GM13977 (cell line): ENCODE results near the gene TIAM1.

Experiments used
- DNase-seq: peaks from one replicate; pipeline ENCODE4 v3.0.0; 2012; ENCODE audit warnings: low spot score
- in situ Hi-C: fragments of 300-500 bp; cut with MboI; formaldehyde crosslinking; loops from one replicate; pipeline ENCODE4 v1.12.0; 2022; ENCODE audit warnings: low sequenced_read_pairs, low pct_unique_long_range_greater_than_20kb, mixed read lengths, inconsistent platforms; ENCODE audit not compliant: unreplicated experiment
- TF ChIP-seq, protein P1 (sequence below): IDR thresholded peaks from 2 replicates; pipeline ENCODE4 v1.5.1; 2012; ENCODE audit warnings: mild to moderate bottlenecking, control low read depth; ENCODE audit not compliant: insufficient read depth; ENCODE audit errors: extremely low read depth, missing control alignments

Gene TIAM1

DNA sequence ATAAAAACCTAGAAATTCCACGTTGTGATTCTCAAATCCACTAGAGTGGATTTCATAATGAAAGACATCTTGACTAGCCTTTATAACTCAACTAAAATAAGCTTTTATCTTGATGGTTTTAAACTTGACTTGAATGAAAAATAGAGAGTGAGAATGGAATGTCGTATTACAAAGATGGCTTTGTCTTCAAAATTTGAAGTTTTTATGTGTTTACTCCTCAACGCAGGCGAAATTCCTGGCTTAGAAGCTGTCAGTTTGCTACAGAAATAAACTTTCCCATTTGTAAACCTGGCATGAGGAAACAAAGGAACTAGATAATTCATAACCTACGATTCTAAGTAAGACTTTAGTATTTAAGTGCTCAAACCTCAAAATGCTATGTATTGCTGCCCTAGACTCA lies 215.8 kb downstream of the TIAM1 start:
- TF ChIP-seq, protein P1, sequence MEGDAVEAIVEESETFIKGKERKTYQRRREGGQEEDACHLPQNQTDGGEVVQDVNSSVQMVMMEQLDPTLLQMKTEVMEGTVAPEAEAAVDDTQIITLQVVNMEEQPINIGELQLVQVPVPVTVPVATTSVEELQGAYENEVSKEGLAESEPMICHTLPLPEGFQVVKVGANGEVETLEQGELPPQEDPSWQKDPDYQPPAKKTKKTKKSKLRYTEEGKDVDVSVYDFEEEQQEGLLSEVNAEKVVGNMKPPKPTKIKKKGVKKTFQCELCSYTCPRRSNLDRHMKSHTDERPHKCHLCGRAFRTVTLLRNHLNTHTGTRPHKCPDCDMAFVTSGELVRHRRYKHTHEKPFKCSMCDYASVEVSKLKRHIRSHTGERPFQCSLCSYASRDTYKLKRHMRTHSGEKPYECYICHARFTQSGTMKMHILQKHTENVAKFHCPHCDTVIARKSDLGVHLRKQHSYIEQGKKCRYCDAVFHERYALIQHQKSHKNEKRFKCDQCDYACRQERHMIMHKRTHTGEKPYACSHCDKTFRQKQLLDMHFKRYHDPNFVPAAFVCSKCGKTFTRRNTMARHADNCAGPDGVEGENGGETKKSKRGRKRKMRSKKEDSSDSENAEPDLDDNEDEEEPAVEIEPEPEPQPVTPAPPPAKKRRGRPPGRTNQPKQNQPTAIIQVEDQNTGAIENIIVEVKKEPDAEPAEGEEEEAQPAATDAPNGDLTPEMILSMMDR = no peak
- in situ Hi-C loops = no loop called here
- no peak for DNase-seq

DNA sequence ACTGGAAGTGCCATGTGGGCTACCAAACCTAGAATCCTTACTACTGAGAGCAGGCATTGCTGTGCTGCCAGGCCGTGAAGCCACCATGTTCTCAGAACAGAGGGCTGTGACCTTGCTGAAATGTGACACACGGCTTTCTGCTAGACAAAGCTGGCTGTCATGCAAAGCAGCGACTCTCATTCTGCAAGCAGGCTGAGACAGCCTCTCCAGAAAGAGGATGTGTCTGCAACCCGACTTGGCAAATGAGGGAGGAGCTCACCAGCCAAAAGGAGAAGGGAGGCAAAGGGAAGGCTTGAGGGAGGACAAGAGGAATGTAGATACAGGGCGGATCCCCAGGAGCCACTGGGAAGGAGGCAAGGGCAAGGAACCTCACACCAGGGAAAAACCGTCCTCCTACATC lies 220.1 kb downstream of the TIAM1 start:
- DNase-seq = no peak
- TF ChIP-seq, protein P1 = no peak
- in situ Hi-C loops = no loop called here

DNA sequence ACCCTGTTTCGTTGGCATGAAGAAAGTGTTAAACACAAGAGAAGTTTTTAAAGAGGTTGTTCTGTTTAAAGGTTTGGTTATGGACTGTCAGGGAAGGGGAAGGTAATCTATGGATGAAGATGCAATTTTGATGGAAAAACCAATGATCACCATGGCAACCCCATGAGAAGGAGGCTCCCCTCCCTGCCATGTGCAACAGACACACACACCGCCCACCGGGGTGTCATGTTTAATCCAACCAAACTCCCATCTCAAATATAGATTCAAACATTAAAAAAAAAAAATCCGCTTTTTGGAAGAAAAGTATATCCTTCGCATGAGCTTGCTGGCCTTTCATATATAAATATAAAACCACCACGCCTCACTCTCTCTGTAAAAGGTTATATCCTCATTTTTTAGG lies 224.9 kb downstream of the TIAM1 start:
- TF ChIP-seq, protein P1 = no peak
- no peak for DNase-seq
- in situ Hi-C loops = no loop called here

DNA sequence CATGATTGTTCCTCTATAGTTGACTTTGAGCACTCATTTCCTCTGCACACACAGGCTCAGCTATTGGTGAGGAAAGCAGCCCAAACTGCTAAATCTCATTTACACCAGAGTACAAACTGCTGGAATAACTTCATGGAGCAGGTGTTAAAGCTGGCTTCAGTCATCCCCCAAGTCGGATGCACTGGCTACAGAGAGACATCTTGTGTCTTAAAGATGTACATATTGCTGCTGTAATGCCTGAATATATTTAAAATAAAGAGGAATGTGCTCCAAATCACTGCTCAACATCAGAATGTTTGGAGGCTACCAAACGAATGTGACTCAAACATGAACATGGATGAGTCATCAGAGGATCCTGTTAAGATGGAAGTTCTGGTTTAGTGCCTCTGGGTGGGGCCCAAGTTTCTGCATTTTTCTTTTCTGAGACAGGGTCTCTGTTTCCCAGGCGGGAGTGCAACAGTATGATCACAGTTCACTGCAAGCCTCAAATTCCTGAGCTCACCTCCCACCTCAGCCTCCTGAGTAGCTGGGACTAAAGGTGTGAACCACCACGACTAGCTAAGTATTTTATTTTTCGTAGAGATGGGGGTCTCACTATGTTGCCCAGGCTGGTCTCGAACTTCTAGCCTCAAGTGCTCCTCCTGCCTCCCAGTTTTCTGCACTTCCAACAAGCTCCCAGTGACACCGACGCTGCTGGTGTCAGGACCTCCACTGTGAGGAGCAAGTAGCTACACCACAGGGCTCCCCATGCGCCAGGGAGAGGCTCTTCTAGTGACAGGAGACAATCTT lies 226.7 kb downstream of the TIAM1 start:
- TF ChIP-seq, protein P1 = no peak
- no peak for DNase-seq
- in situ Hi-C loops = no loop called here

DNA sequence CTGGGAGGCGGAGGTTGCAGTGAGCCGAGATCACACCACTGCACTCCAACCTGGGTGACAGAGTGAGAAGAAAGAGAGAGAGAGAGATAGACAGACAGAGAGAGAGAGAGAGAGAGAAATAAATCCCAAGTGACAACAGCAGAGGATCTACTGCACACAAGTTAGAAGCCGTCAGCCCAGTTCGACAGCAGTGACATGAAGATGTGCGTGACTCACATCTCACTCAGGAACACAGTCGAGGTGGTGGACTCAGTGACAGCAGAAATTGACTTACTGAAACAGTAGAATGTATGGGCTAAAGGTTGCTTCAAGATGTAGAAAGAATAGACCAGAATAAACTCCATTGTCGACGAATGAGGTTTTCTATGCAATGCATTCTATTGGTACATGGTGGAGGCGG lies 228.8 kb downstream of the TIAM1 start:
- DNase-seq = no peak
- TF ChIP-seq, protein P1 = no peak
- in situ Hi-C loops = no loop called here

DNA sequence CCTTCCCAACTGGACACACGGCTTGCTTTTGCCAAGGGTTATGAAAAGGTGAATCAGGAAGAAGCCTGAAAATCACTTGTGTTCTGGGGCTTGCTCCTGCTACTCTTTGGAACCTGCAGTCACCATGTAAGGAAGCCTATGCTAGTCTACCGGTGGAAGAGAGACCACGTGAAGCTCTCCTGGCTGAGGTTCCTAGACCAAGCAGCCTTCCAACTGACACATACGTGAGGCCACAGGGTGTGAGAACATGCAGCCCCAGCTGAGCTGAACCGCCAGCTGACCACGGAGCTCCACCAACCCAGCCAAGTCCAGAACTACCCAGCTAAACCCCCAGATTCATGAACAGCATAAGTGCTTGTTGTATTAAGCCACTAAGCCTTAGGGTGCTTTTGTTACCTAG lies 233.0 kb downstream of the TIAM1 start:
- TF ChIP-seq, protein P1 = no peak
- in situ Hi-C loops = no loop called here
- no peak for DNase-seq
